ENCODE measurements around the gene PLA2G12B. TPM values are rescaled to one million over a fixed set of nuclear protein-coding genes. Genes with fewer than 3 reads are reported as not detected.

The PLA2G12B gene
- total RNA-seq, 1 donor from 2014 or later = not detected

- H3K36me3 Mint-ChIP-seq (ENCODE audit: unreplicated experiment) = peaks cover 13% of the 10 kb centered on the region
- H3K4me1 Mint-ChIP-seq (ENCODE audit: low read depth, unreplicated experiment) = no peaks in the 10 kb centered on the region
- DNase-seq = no peak
- H3K27me3 Mint-ChIP-seq (ENCODE audit: unreplicated experiment) = peaks cover 3% of the 10 kb centered on the region
- peaks cover 10% of the 10 kb centered on the region for H3K9me3 Mint-ChIP-seq (ENCODE audit: unreplicated experiment)
- H3K4me3 Mint-ChIP-seq (ENCODE audit: unreplicated experiment) = no peak overlapping the region
- no peak for TF ChIP-seq CTCF (IDR thresholded peaks at IDR 0.05; ENCODE audit: partially characterized antibody, unreplicated experiment)
- H3K27ac Mint-ChIP-seq (ENCODE audit: unreplicated experiment) = no peak overlapping the region
Measured at GRCh38 chr10:72981882-72982529, 27.4 kb upstream of the PLA2G12B start.

GRCh38 chr10:72981028-72981881, 26.6 kb upstream of the PLA2G12B start:
- no peak for TF ChIP-seq CTCF (IDR thresholded peaks at IDR 0.05; ENCODE audit: partially characterized antibody, unreplicated experiment)
- H3K4me1 Mint-ChIP-seq (ENCODE audit: low read depth, unreplicated experiment) = no peaks in the 10 kb centered on the region
- no peak overlapping the region for H3K27ac Mint-ChIP-seq (ENCODE audit: unreplicated experiment)
- H3K9me3 Mint-ChIP-seq (ENCODE audit: unreplicated experiment) = peaks cover 14% of the 10 kb centered on the region
- H3K27me3 Mint-ChIP-seq (ENCODE audit: unreplicated experiment) = peaks cover 3% of the 10 kb centered on the region
- peaks cover 16% of the 10 kb centered on the region for H3K36me3 Mint-ChIP-seq (ENCODE audit: unreplicated experiment)
- no peak overlapping the region for H3K4me3 Mint-ChIP-seq (ENCODE audit: unreplicated experiment)
- no peak for DNase-seq

- no peak for DNase-seq
- peaks cover 15% of the 10 kb centered on the region for H3K9me3 Mint-ChIP-seq (ENCODE audit: unreplicated experiment)
- no peak overlapping the region for H3K27ac Mint-ChIP-seq (ENCODE audit: unreplicated experiment)
- no peak for TF ChIP-seq CTCF (IDR thresholded peaks at IDR 0.05; ENCODE audit: partially characterized antibody, unreplicated experiment)
- H3K4me1 Mint-ChIP-seq (ENCODE audit: low read depth, unreplicated experiment) = no peaks in the 10 kb centered on the region
- peaks cover 3% of the 10 kb centered on the region for H3K27me3 Mint-ChIP-seq (ENCODE audit: unreplicated experiment)
- no peak overlapping the region for H3K4me3 Mint-ChIP-seq (ENCODE audit: unreplicated experiment)
- peaks cover 16% of the 10 kb centered on the region for H3K36me3 Mint-ChIP-seq (ENCODE audit: unreplicated experiment)
Measured at GRCh38 chr10:72980348-72980747, 25.7 kb upstream of the PLA2G12B start.

- Mint-ChIP-seq H3K27ac (ENCODE audit: unreplicated experiment) (no peak overlapping the region), H3K4me1 (ENCODE audit: low read depth, unreplicated experiment) (no peaks in the 10 kb centered on the region), H3K4me3 (ENCODE audit: unreplicated experiment) (no peak overlapping the region), H3K9me3 (ENCODE audit: unreplicated experiment) (peaks cover 15% of the 10 kb centered on the region), H3K27me3 (ENCODE audit: unreplicated experiment) (peaks cover 3% of the 10 kb centered on the region), H3K36me3 (ENCODE audit: unreplicated experiment) (peaks cover 16% of the 10 kb centered on the region)
- no peak for DNase-seq
- no peak for TF ChIP-seq CTCF (IDR thresholded peaks at IDR 0.05; ENCODE audit: partially characterized antibody, unreplicated experiment)
Measured at GRCh38 chr10:72979709-72980108, 25.1 kb upstream of the PLA2G12B start.

GRCh38 chr10:72976886-72977285, 22.3 kb upstream of the PLA2G12B start:
- Mint-ChIP-seq H3K27me3 (ENCODE audit: unreplicated experiment) (peaks cover 3% of the 10 kb centered on the region), H3K27ac (ENCODE audit: unreplicated experiment) (no peak overlapping the region), H3K36me3 (ENCODE audit: unreplicated experiment) (peaks cover 16% of the 10 kb centered on the region), H3K9me3 (ENCODE audit: unreplicated experiment) (peaks cover 15% of the 10 kb centered on the region), H3K4me1 (ENCODE audit: low read depth, unreplicated experiment) (no peaks in the 10 kb centered on the region), H3K4me3 (ENCODE audit: unreplicated experiment) (no peak overlapping the region)
- TF ChIP-seq CTCF (IDR thresholded peaks at IDR 0.05; ENCODE audit: partially characterized antibody, unreplicated experiment) = no peak
- DNase-seq = no peak

Measured in glutamatergic neuron (in vitro differentiated cells).